GM12872 (cell line): ENCODE results near the gene SEMA3A.

Experiments
- TF ChIP-seq, protein P1 (sequence below): IDR thresholded peaks from 3 replicates; pipeline ENCODE4 v1.5.1; 2011; ENCODE audit warnings: low read depth, mild to moderate bottlenecking, low read length, moderate library complexity; ENCODE audit not compliant: insufficient read depth

The SEMA3A gene

DNA sequence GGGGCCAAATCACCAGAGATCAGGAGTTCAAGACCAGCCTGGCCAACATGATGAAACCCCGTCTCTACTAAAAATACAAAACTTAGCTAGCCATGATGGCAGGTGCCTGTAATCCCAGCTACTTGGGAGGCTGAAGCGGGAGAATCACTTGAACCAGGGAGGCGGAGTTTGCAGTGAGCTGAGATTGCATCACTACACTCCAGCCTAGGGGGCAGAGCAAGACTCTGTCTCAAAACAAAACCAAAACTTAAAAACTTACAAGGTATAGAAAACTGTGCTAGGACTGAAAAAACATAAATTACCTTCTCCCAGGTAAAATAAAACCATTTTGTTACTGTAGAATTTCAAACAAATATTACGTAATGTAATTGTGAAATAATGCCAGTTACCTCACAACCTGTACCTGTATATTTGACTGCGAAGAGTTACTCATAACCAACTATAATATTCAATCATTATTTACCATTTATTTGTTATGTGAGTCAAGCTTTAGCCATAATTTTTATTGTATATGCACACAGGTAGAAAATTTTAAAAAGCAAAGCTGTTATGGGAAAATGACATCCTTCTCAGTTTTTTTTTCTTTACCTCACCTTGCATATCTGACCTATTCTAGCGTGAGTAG is 180.9 kb downstream of the SEMA3A start:
- TF ChIP-seq, protein P1, sequence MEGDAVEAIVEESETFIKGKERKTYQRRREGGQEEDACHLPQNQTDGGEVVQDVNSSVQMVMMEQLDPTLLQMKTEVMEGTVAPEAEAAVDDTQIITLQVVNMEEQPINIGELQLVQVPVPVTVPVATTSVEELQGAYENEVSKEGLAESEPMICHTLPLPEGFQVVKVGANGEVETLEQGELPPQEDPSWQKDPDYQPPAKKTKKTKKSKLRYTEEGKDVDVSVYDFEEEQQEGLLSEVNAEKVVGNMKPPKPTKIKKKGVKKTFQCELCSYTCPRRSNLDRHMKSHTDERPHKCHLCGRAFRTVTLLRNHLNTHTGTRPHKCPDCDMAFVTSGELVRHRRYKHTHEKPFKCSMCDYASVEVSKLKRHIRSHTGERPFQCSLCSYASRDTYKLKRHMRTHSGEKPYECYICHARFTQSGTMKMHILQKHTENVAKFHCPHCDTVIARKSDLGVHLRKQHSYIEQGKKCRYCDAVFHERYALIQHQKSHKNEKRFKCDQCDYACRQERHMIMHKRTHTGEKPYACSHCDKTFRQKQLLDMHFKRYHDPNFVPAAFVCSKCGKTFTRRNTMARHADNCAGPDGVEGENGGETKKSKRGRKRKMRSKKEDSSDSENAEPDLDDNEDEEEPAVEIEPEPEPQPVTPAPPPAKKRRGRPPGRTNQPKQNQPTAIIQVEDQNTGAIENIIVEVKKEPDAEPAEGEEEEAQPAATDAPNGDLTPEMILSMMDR: no peak

DNA sequence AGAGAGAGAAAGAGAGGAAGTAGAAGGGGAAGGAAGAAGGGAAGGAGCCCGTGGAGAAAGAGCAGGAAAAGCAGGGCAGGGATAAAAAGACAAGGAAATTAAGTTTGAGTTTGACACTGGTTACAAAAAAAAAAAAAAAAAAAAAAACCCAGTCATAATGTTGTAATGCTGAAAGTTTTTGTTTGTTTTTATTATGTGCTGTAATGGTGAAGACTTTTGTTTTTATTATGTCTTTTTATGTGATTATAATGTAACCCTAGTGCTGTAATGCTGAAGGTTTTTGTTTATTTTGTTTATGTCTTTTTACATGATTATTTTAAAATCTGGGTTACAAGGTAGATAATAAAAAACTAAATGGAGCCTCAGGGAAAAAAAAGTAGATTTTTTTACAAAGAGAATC is 184.8 kb downstream of the SEMA3A start:
- TF ChIP-seq, protein P1: no peak

DNA sequence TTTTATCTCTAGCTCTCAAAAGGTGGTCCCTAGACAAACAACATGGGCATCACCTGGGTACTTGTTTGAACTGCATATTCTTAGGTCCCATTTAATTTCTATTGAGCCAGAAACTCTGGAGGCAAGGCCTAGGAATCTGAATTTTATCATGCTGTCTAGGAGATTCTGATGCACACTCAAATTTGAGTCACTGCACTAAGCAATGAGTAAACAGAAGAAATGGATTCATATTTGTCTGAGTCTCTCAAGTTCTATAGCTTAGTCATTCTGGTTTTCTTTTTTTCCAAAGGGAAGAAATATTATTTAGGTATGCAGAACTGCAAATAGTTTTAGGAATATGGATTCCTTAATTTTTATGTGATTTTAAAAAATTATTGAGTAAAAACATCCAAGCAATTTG is 185.5 kb downstream of the SEMA3A start:
- TF ChIP-seq, protein P1: no peak

DNA sequence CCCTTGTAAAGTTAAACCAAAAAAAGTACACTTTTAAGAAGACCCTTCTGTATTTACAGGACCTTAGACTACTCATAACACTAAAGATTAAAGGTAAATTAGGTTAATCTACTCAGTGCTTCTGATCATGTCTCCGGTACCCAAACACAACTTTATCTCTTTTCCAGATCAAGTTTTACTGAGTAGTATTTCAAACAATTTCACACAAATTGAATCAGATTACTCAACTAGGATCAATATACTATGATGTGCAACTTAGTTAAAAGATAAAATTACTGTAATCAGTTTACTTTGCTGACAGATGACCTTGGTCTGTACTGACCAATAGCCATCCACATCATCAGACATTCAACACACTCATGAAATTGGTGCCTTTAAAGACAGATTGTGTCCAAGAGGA is 191.4 kb downstream of the SEMA3A start:
- TF ChIP-seq, protein P1: no peak

DNA sequence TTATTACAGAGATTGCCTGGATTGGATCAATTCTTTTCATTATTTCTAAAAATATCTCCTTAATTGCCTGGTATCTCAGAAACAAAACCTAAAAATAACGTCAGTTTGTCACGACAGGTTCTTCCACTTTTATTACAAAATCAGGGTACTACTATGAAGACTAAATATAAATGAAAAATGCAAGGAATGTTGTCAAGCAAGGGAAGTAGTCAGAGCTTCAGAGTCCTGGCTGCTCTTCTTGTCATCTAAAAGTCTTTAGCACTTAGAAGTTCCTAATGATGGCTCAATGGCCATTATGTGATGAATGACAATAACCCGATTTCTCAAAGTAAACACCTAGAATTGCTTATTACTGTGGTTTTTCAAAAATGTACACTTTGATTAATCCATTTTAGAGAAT is 192.2 kb downstream of the SEMA3A start:
- TF ChIP-seq, protein P1: no peak

DNA sequence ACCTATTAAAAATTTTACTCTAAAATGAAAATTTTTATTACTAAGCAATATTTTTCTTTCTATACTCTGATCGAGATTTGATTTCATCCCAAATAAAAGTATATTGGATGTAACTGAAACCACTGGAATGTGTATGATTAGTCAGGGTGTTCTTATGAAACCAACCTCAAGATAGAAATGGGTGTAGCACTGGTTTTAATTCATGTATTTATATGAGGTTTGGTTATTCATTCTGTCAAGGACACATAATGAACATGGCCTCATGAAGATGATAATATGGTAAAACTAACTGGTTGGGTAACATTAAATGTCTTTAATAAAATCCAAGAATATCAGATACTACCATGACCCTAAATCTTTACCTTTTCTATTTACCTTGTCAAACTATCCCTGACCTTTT is 197.7 kb downstream of the SEMA3A start:
- TF ChIP-seq, protein P1: no peak

DNA sequence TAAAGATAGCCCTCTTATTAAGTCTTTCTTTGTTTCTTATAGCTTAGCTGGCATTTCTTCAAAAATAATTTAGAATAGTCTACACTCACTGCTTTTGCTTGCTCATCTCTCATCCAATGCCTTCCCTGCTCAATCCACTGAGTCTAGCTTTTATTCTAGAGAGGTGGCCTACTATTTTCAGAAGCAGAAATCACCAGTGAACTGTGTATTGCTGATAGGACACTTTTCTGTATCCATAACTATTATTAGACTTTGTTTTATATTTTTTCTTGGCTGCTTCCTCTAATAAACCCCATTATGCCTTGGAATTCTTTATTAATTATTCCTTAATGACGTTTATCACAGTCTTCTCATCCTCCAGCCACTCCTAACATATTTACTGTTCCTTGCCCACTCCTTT is 206.8 kb downstream of the SEMA3A start:
- TF ChIP-seq, protein P1: no peak
